Pulmonary artery endothelial cell (primary cell): ENCODE results near the gene DMRTB1. TPM values are rescaled to one million over a fixed set of nuclear protein-coding genes. Genes with fewer than 3 reads are reported as not detected.

ENCODE experiments used
- DNase-seq: peaks from one replicate; pipeline ENCODE4 v3.0.0-alpha.2; 2011; ENCODE audit warnings: low read depth, low spot score
- total RNA-seq: library from RNA; depleted of rRNA; stranded (reverse); fragments of >200 nt; gene quantifications from 2 replicates; pipeline ENCODE4 v1.2.3, GENCODE V29; 2014

DMRTB1 gene
- not detected in 2 replicates for total RNA-seq

- no peak for DNase-seq
These were observed at the start of gene DMRTB1 for GRCh38 chr1:53459321-53460175. Gene DMRTB1, plus strand, starts transcription at chr1:53459399. Its CDS starts 55 bp downstream, at chr1:53459454.

- DNase-seq: no peak
These were observed 49.5 kb upstream of the DMRTB1 start for GRCh38 chr1:53409695-53410094.

- DNase-seq: no peak
These were observed 49.1 kb upstream of the DMRTB1 start for GRCh38 chr1:53410100-53410541.

- DNase-seq: no peak
These were observed 48.5 kb upstream of the DMRTB1 start for GRCh38 chr1:53410701-53411100.

- DNase-seq: no peak
These were observed 47.6 kb upstream of the DMRTB1 start for GRCh38 chr1:53411541-53412152.

- DNase-seq: no peak
These were observed 46.7 kb upstream of the DMRTB1 start for GRCh38 chr1:53412285-53413174.

- no peak for DNase-seq
These were observed 45.8 kb upstream of the DMRTB1 start for GRCh38 chr1:53413175-53414001.

- no peak for DNase-seq
These were observed 44.6 kb upstream of the DMRTB1 start for GRCh38 chr1:53414632-53415031.

- no peak for DNase-seq
These were observed 43.8 kb upstream of the DMRTB1 start for GRCh38 chr1:53415432-53415831.

- DNase-seq: no peak
These were observed 42.9 kb upstream of the DMRTB1 start for GRCh38 chr1:53416269-53416813.

- DNase-seq: no peak
These were observed 42.1 kb upstream of the DMRTB1 start for GRCh38 chr1:53417074-53417511.

GRCh38 chr1:53419034-53419433 is 40.2 kb upstream of the DMRTB1 start:
- no peak for DNase-seq

GRCh38 chr1:53420341-53420740 is 38.9 kb upstream of the DMRTB1 start:
- DNase-seq: no peak

- DNase-seq: no peak
These were observed 38.0 kb upstream of the DMRTB1 start for GRCh38 chr1:53421208-53421607.

- no peak for DNase-seq
These were observed 28.9 kb upstream of the DMRTB1 start for GRCh38 chr1:53430261-53430660.

- no peak for DNase-seq
These were observed 28.4 kb upstream of the DMRTB1 start for GRCh38 chr1:53430779-53431178.

GRCh38 chr1:53431244-53431643 is 28.0 kb upstream of the DMRTB1 start:
- DNase-seq: no peak

GRCh38 chr1:53431805-53432565 is 27.2 kb upstream of the DMRTB1 start:
- no peak for DNase-seq

GRCh38 chr1:53432611-53433010 is 26.6 kb upstream of the DMRTB1 start:
- DNase-seq: no peak
